ENCODE measurements around the gene SNRNP25.
A peak's percentile ranks its signal among the peaks of the same experiment; 100 is the strongest.

The SNRNP25 gene

DNA sequence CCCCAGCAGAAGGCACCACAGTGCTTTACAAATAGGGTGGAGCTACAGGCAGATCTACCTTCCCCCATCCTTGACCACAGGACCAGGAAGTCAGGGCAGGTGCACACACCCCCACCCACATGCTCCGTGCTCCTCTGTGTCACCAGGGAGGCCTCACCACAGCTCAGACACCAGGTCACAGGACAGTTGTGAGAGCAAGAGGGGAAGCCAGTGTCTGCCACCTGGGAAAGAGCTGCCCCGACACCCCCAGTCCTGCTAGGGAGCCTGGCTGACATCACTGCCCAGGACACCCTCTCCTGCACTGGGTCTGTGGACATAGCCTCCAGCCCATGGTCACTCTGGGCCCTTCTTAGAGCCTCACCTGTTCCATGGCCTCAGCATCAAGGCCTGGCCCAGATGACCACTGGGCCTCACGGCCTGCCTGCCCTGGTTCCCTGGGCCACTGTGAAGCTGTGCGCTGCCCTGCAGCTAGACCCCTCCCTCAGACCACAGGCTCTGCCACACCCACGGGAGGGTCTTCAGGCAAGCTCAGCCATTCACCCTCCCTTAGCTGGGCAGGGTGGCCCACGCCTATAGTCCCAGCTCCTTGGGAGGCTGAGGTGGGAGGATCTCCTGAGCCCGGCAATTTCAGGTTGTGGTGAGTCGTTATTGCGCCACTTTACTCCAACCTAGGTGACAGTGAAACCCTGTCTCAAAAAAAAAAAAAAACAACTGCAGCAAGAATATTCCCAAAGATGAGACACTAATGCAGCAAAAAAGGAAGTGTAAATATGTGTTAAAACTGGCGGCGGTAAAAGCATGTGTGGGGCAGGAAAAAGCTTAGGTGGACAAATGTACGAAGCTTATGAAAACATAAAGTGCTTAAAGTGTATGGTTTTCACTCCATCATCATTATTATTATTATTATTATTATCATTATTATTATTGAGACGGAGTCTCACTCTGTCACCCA is 14.4 kb upstream of the SNRNP25 start:
- H3K36me3 ChIP-seq (replicated peaks; ENCODE audit: insufficient read depth, low read length): no peaks in the 10 kb centered on the region
- H3K4me3 ChIP-seq (ENCODE audit: low read length): no peak overlapping the region
- H3K9ac ChIP-seq (ENCODE audit: low read length): peak overlapping the region; percentile 55; the same call in 1 of the 2 replicates
- H3F3A ChIP-seq (ENCODE audit: insufficient read depth, low read length): peaks cover 18% of the 10 kb centered on the region
- H3K27ac ChIP-seq (ENCODE audit: low read length): peak overlapping the region; percentile 93
- H3K9me2 ChIP-seq (replicated peaks; ENCODE audit: insufficient read depth, low read length): no peaks in the 10 kb centered on the region
- H3K79me2 ChIP-seq (ENCODE audit: low read length): peaks cover 10% of the 10 kb centered on the region
- no peaks in the 10 kb centered on the region for H4K20me1 ChIP-seq (ENCODE audit: insufficient read depth, low read length)
- peak; percentile 96 for DNase-seq
- TF ChIP-seq CTCF (IDR thresholded peaks at IDR 0.05; ENCODE audit: low read length) (no peak), EZH2 (optimal IDR thresholded peaks at IDR 0.05; ENCODE audit: low read depth, low read length) (no peak), EZH2phosphoT487 (IDR thresholded peaks at IDR 0.05; ENCODE audit: low read length) (no peak)
- no peaks in the 10 kb centered on the region for H3K9me3 ChIP-seq (replicated peaks; ENCODE audit: insufficient read depth, low read length)
- peak overlapping the region; percentile 55; the same call in 1 of the 2 replicates for H2AFZ ChIP-seq (ENCODE audit: low read length)
- peaks cover 22% of the 10 kb centered on the region for H3K4me1 ChIP-seq (ENCODE audit: low read length)
- peak overlapping the region; percentile 88 for H3K4me2 ChIP-seq (ENCODE audit: low read depth, low read length)
- H3K27me3 ChIP-seq (replicated peaks; ENCODE audit: insufficient read depth, low read length): no peaks in the 10 kb centered on the region

- H4K20me1 ChIP-seq (ENCODE audit: insufficient read depth, low read length): no peaks in the 10 kb centered on the region
- H3K27me3 ChIP-seq (replicated peaks; ENCODE audit: insufficient read depth, low read length): no peaks in the 10 kb centered on the region
- H3K4me2 ChIP-seq (ENCODE audit: low read depth, low read length): no peak overlapping the region
- no peaks in the 10 kb centered on the region for H3K9me2 ChIP-seq (replicated peaks; ENCODE audit: insufficient read depth, low read length)
- H3K9me3 ChIP-seq (replicated peaks; ENCODE audit: insufficient read depth, low read length): no peaks in the 10 kb centered on the region
- DNase-seq: no peak
- peaks cover 22% of the 10 kb centered on the region for H3K4me1 ChIP-seq (ENCODE audit: low read length)
- H3K36me3 ChIP-seq (replicated peaks; ENCODE audit: insufficient read depth, low read length): no peaks in the 10 kb centered on the region
- TF ChIP-seq EZH2phosphoT487 (IDR thresholded peaks at IDR 0.05; ENCODE audit: low read length) (no peak), CTCF (IDR thresholded peaks at IDR 0.05; ENCODE audit: low read length) (no peak), EZH2 (optimal IDR thresholded peaks at IDR 0.05; ENCODE audit: low read depth, low read length) (no peak)
- H3K27ac ChIP-seq (ENCODE audit: low read length): no peak overlapping the region
- peaks cover 27% of the 10 kb centered on the region for H3K79me2 ChIP-seq (ENCODE audit: low read length)
- H3K4me3 ChIP-seq (ENCODE audit: low read length): no peak overlapping the region
- no peak overlapping the region for H2AFZ ChIP-seq (ENCODE audit: low read length)
- no peak overlapping the region for H3K9ac ChIP-seq (ENCODE audit: low read length)
- peaks cover 18% of the 10 kb centered on the region for H3F3A ChIP-seq (ENCODE audit: insufficient read depth, low read length)
Observed at GRCh38 chr16:41439-42068, 12.1 kb upstream of the SNRNP25 start.

DNA sequence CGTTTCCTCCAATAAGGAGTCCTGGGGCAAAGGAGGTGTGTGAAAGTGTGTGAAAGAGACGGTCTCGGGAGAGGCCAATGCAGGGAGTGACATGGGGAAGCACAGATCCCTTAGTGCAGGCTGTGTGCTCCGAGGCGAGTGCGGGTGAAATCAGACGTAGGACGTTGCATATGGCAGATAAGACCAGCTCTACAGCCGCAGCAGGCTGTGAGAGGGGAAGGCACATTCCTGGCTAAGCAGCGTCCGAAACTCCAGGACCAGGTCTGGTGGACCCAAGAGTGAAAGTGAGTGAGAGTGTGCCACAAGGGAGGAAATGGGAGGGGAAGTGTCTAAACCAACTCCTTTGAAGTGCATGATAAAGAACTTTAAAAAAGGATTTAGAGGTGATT is 11.6 kb upstream of the SNRNP25 start:
- Histone ChIP-seq H3K4me1 (ENCODE audit: low read length) (peaks cover 22% of the 10 kb centered on the region), H3K4me2 (ENCODE audit: low read depth, low read length) (no peak overlapping the region), H3K27me3 (replicated peaks; ENCODE audit: insufficient read depth, low read length) (no peaks in the 10 kb centered on the region), H4K20me1 (ENCODE audit: insufficient read depth, low read length) (no peaks in the 10 kb centered on the region), H3F3A (ENCODE audit: insufficient read depth, low read length) (peaks cover 18% of the 10 kb centered on the region), H2AFZ (ENCODE audit: low read length) (no peak overlapping the region), H3K79me2 (ENCODE audit: low read length) (peaks cover 29% of the 10 kb centered on the region), H3K9ac (ENCODE audit: low read length) (no peak overlapping the region), H3K27ac (ENCODE audit: low read length) (no peak overlapping the region), H3K36me3 (replicated peaks; ENCODE audit: insufficient read depth, low read length) (no peaks in the 10 kb centered on the region; the same call in 1 of the 2 replicates), H3K9me2 (replicated peaks; ENCODE audit: insufficient read depth, low read length) (no peaks in the 10 kb centered on the region), H3K4me3 (ENCODE audit: low read length) (no peak overlapping the region), H3K9me3 (replicated peaks; ENCODE audit: insufficient read depth, low read length) (no peaks in the 10 kb centered on the region)
- TF ChIP-seq CTCF (IDR thresholded peaks at IDR 0.05; ENCODE audit: low read length) (no peak), EZH2phosphoT487 (IDR thresholded peaks at IDR 0.05; ENCODE audit: low read length) (no peak), EZH2 (optimal IDR thresholded peaks at IDR 0.05; ENCODE audit: low read depth, low read length) (no peak)
- no peak for DNase-seq
